HFF-Myc (cell line): ENCODE data around the gene LURAP1L.
"Not testable (repeated sequence)": the region's sequence is repeated elsewhere in the genome, so short reads cannot be mapped to it uniquely, and the experiment has no call there.

ENCODE experiments used
- DNase-seq: peaks from one replicate; pipeline ENCODE4 v3.0.0-alpha.2; 2011; ENCODE audit warnings: low read depth; ENCODE audit errors: extremely low read depth
- H3K4me3 ChIP-seq: replicated peaks from 2 replicates; pipeline ENCODE4 v1.5.1; 2011; ENCODE audit warnings: low read depth, mild to moderate bottlenecking, control low read depth, low read length
- TF ChIP-seq, protein P1 (sequence below): IDR thresholded peaks from 2 replicates; pipeline ENCODE4 v1.5.1; 2012; ENCODE audit warnings: mild to moderate bottlenecking, low read depth, low read length, control low read depth; ENCODE audit errors: missing control alignments

Gene LURAP1L

DNA sequence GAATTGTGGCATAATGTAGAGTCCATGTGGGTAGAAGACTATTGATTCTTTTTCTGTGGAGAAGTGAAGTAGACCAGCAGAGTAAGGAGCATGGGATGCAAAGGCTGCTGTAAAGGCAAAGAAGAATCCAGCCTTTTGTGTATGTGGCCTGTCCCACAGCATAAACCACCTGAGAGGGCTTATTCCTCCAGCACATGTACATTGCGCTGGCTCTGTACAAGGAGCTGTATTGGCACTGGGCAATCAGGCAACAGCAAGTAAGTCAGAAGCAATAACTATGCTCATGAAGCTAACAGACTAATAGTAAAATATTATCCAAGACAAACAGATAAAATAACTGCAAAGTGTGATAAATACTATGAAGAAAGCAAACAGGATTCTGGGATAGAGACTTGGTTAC lies 86.2 kb downstream of the LURAP1L start:
- TF ChIP-seq, protein P1, sequence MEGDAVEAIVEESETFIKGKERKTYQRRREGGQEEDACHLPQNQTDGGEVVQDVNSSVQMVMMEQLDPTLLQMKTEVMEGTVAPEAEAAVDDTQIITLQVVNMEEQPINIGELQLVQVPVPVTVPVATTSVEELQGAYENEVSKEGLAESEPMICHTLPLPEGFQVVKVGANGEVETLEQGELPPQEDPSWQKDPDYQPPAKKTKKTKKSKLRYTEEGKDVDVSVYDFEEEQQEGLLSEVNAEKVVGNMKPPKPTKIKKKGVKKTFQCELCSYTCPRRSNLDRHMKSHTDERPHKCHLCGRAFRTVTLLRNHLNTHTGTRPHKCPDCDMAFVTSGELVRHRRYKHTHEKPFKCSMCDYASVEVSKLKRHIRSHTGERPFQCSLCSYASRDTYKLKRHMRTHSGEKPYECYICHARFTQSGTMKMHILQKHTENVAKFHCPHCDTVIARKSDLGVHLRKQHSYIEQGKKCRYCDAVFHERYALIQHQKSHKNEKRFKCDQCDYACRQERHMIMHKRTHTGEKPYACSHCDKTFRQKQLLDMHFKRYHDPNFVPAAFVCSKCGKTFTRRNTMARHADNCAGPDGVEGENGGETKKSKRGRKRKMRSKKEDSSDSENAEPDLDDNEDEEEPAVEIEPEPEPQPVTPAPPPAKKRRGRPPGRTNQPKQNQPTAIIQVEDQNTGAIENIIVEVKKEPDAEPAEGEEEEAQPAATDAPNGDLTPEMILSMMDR = no peak
- no peak overlapping the region for H3K4me3 ChIP-seq
- no peak for DNase-seq

DNA sequence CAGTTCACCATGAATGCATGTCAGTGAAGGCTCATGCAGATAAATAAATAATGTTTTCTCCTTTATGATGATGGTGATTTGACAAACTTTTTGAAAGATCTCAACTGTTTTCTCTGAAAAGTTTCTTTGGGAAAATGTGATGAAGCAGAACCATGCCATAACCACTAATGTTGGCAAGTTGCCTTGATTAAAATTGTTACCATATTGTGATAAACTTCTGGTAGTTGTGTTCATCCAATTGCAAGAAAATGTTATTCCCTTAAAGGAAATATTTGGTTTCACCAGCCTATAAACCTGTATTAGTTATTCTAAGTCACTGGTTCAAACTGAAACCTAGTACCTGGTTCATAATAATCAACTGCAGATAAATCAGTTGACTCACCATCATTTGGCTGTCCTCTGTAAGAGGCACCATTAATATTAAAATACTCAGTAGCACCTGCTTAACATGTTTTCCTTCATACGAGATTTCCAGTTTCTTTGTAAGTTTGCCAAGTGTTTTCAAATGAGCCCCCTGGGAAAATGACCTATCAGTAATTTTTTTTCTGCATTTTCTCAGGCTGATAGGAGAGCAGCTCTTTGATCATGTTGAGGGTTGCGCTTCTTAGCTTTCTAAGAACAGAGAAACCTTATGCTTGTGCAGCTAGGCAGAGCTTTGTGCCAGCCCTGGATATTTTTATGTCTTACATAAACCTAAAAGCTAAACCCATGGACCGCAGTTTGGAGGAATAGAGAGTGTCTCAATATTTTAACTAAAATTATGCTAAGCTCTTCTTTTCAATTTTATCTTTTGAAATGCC lies 88.0 kb downstream of the LURAP1L start:
- TF ChIP-seq, protein P1 = no peak
- no peak overlapping the region for H3K4me3 ChIP-seq
- no peak for DNase-seq

DNA sequence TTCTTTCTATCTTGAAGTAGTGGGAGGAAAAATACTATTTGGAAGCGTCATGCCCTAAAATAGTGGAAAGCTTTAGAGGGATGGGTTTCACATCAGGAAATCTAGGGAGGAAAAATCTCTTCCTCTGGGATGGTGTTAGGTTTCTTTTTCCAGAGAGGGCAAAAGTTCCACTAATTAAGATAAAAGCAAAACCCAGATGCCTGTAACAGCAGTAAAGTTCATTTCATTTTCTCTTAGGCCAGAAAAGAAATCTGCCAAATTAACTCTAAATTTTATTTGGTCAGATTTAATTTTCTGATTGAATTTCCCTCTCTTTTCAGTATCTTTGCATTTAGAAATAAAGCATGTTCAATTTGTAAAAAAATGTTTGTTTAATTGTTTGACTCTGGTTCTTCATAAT lies 88.8 kb downstream of the LURAP1L start:
- H3K4me3 ChIP-seq = no peak overlapping the region
- TF ChIP-seq, protein P1 = no peak
- no peak for DNase-seq

DNA sequence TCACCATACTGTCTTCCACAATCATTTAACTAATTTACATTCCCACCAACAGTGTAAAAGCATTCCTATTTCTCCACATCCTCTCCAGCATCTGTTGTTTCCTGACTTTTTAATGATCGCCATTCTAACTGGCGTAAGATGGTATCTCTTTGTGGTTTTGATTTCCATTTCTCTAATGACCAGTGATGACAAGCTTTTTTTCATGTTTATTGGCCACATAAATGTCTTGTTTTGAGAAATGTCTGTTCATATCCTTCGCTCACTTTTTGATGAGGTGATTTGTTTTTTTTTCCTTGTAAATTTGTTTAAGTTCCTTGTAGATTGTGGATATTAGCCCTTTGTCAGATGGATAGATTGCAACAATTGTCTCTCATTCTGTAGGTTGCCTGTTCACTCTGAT lies 90.6 kb downstream of the LURAP1L start:
- not testable (repeated sequence) for DNase-seq, H3K4me3 ChIP-seq
